Ectodermal cell (in vitro differentiated cells): ENCODE data around the gene MTMR12.
"Not testable (repeated sequence)": the region's sequence is repeated elsewhere in the genome, so short reads cannot be mapped to it uniquely, and the experiment has no call there.

ENCODE experiments used
- H3K27ac ChIP-seq: 2 replicates; pipeline ENCODE4 v1.7.0; 2013; ENCODE audit warnings: mild to moderate bottlenecking, low read depth, low read length; ENCODE audit not compliant: insufficient read depth, poor library complexity, severe bottlenecking
- H3K27me3 ChIP-seq: 2 replicates; pipeline ENCODE4 v1.7.0; 2013; ENCODE audit warnings: mild to moderate bottlenecking, low read length; ENCODE audit not compliant: insufficient read depth, control insufficient read depth, poor library complexity, severe bottlenecking
- H3K36me3 ChIP-seq: one replicate; pipeline ENCODE4 v1.7.0; 2013; ENCODE audit warnings: low read length; ENCODE audit not compliant: control insufficient read depth, insufficient read depth
- H3K4me1 ChIP-seq: one replicate; pipeline ENCODE4 v1.7.0; 2013; ENCODE audit warnings: low read length; ENCODE audit not compliant: control insufficient read depth, insufficient read depth
- H3K4me3 ChIP-seq: 2 replicates; pipeline ENCODE4 v1.7.0; 2013; ENCODE audit warnings: low read depth, low read length, control low read depth; ENCODE audit not compliant: insufficient read depth
- H3K9me3 ChIP-seq: 2 replicates; pipeline ENCODE4 v1.7.0; 2013; ENCODE audit warnings: mild to moderate bottlenecking, low read length, moderate library complexity; ENCODE audit not compliant: control insufficient read depth
- WGBS, 2 experiments: methylation state at CpG; one replicate each; pipeline ENCODE4 v1.1.7; 2013; ENCODE audit warnings: missing lambda C conversion rate in 2 of 2; 5-methylcytosine and 5-hydroxymethylcytosine counted together

MTMR12 gene

DNA sequence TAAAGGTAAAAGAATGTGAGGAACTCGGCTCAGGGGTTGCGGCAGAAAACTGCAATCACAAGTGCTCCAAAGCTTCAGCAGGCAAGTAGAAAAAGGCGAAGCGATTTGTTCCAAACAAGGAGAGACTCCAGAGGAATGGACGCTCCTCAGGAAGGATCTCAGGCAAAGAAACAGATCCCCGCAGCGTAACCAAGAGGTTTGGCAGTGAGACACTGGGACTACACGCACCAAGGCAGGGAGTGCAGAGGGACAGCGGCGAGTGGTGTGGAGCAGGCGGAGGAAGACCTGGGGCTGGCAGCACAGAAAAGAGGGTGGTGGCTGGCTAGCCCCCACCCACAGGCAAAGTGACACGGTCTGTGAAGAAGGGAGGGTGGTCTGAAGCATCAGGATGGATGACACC, 83.9 kb downstream of the MTMR12 start:
- Histone ChIP-seq H3K27ac (no peak overlapping the region), H3K27me3 (no peaks in the 10 kb centered on the region), H3K4me3 (no peak overlapping the region), H3K36me3 (no peaks in the 10 kb centered on the region), H3K4me1 (peaks cover 4% of the 10 kb centered on the region), H3K9me3 (no peaks in the 10 kb centered on the region)
- 95 to 96% methylated on average over 12 of the region's 12 CpGs for WGBS, 2 experiments

DNA sequence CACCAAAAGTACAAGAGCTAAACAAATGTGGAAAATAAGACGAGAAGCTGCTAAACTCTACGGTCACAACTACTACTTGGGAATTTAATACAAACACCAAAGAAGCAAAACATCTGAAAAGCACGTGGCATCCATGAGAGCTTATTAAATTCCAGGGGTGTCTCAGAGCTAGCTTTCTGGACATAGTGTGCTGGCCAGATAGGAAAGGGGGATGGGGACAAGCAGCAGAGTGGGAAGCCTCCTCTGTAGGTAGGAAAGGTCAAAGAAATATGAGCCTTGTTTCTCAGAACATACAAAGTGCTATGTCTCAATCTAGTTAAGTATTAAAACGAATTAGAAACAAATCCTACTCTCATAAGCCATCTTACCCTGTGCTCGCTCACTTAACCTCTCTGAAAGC, 87.3 kb downstream of the MTMR12 start:
- Histone ChIP-seq H3K4me3 (no peak overlapping the region), H3K9me3 (no peaks in the 10 kb centered on the region), H3K27me3 (no peaks in the 10 kb centered on the region), H3K4me1 (peaks cover 4% of the 10 kb centered on the region), H3K36me3 (no peaks in the 10 kb centered on the region), H3K27ac (no peak overlapping the region)
- WGBS, 2 experiments: 88 to 93% methylated on average over 5 of the region's 5 CpGs

DNA sequence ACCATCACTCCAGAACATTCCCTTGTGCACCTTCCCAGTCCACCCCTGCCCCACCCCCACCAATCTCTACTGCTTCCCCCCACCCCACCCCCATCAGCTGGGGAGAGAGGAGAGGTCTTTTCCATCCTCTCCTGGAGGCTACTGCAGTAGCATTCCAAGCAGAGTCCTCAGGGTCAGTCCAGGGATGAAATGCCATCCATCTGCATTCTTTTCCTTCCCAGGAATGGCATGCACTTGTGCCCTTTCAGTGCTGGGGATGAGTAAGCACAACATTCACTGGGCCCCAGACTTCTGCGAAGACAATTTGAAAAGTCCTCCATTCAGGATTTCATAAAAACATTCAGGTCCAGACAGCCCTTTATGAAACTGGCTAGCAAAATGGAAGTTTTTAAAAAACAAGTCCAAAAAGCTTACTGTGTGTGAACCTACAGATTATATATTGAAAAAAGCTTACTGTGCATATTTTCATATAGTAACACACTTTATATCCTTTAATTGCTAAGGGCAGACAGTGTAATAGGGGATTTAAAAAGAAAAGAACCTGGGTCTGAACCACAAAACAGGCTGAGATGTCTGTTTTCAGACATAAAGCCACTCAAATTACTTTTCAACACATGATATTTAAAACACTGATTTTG, 88.6 kb downstream of the MTMR12 start:
- no peaks in the 10 kb centered on the region for H3K27me3 ChIP-seq
- no peaks in the 10 kb centered on the region for H3K9me3 ChIP-seq
- 71 to 81% methylated on average over 1 of the region's 1 CpG for WGBS, 2 experiments
- no peaks in the 10 kb centered on the region for H3K36me3 ChIP-seq
- H3K4me3 ChIP-seq: no peak overlapping the region
- H3K4me1 ChIP-seq: no peaks in the 10 kb centered on the region
- peak overlapping the region; percentile 6 for H3K27ac ChIP-seq

DNA sequence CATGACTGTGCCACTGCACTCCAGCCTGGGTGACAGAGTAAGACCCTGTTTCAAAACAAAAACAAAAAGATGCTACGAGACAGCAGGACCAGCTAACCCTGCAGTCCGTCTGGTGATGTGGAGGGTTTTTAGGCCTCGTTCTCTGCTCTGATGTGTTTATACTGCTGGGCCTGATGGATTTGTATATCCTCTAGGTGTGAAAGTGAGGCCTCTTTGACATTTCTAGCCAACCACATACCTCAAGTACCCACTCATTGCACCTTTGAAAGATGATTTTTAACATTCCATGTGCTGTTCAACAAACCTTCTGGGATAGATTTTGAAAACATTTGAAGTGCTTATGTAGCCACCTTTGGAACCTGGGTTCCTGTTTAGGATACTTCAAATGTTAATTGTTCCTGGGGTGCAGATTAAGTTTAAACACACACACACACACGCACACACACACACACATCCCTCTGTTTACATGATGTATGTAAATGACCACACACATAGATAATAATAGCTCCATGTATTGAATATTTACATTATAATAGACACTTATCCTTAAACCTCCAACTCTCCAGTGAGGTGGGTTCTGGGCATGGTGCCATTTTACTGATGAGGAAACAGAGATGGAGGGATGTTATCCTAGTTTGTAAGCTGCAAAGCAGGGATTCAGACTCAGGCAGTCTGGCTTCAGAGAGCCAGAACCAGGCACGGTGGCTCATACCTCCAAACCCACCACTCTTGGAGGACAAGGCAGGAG, 89.8 kb downstream of the MTMR12 start:
- Histone ChIP-seq H3K4me1 (no peaks in the 10 kb centered on the region), H3K4me3 (no peak overlapping the region), H3K27me3 (no peaks in the 10 kb centered on the region), H3K36me3 (no peaks in the 10 kb centered on the region), H3K27ac (no peak overlapping the region), H3K9me3 (no peaks in the 10 kb centered on the region)
- 91% methylated on average over 4 of the region's 5 CpGs for WGBS, 2 experiments

DNA sequence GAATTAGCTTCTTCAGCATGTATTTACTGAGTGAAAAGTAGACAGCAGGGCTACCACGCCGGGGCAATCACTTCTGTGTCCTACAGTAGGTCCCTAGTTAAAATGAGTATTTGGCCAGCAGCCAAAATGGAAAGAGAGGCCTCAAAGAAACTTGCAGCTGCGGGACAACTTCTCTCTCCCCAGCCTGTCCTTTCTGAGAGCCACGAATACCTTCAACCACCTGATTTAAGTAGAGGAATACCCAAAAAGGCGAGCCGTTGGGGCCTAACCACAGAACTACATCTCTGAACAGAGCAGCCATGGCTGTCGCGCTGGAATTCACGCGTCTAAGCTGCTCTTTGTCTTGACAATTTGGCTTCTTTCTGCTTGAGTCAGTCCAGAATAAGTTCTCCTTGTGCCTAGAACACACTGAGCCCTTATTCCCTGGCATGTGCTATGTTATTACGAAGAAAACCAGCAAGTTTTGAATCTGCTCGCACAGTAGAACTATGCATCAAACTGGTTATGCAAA, 94.8 kb downstream of the MTMR12 start:
- Histone ChIP-seq H3K9me3 (no peaks in the 10 kb centered on the region), H3K36me3 (no peaks in the 10 kb centered on the region), H3K4me3 (no peak overlapping the region), H3K27ac (no peak overlapping the region), H3K27me3 (no peaks in the 10 kb centered on the region), H3K4me1 (no peaks in the 10 kb centered on the region)
- WGBS, 2 experiments: 85 to 88% methylated on average over 12 of the region's 12 CpGs

DNA sequence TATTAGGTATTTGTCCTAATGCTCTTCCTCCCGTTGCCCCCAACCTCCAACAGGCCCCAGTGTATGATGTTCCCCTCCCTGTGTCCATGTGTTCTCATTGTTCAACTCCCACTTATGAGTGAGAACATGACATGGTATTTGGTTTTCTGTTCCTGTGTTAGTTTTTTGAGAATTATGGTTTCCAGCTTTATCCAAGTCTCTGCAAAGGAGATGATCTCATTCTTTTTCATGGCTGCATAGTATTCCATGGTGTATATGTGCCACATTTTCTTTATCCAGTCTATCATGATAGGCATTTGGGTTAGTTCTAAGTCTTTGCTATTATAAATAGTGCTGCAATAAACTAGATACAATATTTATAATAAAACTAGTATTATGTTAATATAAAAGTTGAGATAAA, 98.4 kb downstream of the MTMR12 start:
- WGBS, 2 experiments: 69 to 100% methylated on average over 1 of the region's 1 CpG
- H3K9me3 ChIP-seq, H3K4me1 ChIP-seq, H3K27ac ChIP-seq, H3K36me3 ChIP-seq, H3K4me3 ChIP-seq, H3K27me3 ChIP-seq: not testable (repeated sequence)

DNA sequence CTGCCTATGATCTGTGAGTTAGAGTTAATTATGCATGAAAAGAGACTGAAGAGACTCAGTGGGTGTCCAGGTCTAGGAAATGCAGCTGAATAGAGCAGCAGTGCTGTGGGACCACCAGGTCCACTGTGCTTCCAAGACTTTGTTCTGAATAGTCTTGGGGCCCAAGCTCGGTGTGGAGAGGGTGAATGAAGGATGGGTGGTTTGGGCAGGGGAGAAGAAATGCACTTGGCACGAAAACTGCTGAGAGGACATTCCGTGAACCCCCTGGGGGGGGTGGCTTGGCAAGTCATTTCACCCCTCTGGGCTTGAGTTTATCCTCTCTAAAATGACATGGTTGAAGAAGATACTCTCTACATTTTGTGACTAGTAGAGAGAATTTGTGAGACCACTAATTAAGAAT, 102.6 kb downstream of the MTMR12 start:
- no peaks in the 10 kb centered on the region for H3K4me1 ChIP-seq
- 77 to 80% methylated on average over 3 of the region's 3 CpGs for WGBS, 2 experiments
- H3K27me3 ChIP-seq: no peaks in the 10 kb centered on the region
- no peak overlapping the region for H3K4me3 ChIP-seq
- H3K27ac ChIP-seq: no peak overlapping the region
- H3K9me3 ChIP-seq: no peaks in the 10 kb centered on the region
- H3K36me3 ChIP-seq: no peaks in the 10 kb centered on the region

DNA sequence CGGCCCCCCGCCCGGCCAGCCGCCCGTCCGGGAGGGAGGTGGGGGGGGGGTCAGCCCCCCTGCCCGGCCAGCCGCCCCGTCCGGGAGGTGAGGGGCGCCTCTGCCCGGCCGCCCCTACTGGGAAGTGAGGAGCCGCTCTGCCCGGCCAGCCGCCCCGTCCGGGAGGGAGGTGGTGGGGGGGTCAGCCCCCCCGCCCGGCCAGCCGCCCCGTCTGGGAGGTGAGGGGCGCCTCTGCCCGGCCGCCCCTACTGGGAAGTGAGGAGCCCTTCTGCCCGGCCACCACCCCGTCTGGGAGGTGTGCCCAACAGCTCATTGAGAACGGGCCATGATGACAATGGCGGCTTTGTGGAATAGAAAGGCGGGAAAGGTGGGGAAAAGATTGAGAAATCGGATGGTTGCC, 103.9 kb downstream of the MTMR12 start:
- H3K4me3 ChIP-seq, H3K4me1 ChIP-seq, H3K27me3 ChIP-seq, H3K36me3 ChIP-seq, H3K27ac ChIP-seq, H3K9me3 ChIP-seq: not testable (repeated sequence)
- 95 to 97% methylated on average over 13 to 15 of the region's 31 CpGs for WGBS, 2 experiments

DNA sequence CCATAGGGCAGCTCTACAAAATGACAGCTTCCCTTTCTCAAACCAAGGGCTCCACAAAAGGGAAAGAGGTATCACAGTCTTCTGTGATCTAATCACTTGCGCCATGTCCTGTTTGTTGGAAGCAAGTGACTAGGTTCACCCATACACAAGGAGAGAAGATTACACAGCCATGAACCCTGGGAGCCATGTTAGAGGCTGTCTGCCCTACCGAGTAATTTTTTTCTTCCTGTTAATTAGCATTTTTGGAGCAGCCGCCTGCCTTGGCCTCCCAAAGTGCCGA, 105.4 kb downstream of the MTMR12 start:
- H3K9me3 ChIP-seq: no peaks in the 10 kb centered on the region
- H3K27ac ChIP-seq: no peak overlapping the region
- no peaks in the 10 kb centered on the region for H3K27me3 ChIP-seq
- WGBS, 2 experiments: 95 to 99% methylated on average over 4 of the region's 4 CpGs
- no peaks in the 10 kb centered on the region for H3K36me3 ChIP-seq
- H3K4me3 ChIP-seq: no peak overlapping the region
- no peaks in the 10 kb centered on the region for H3K4me1 ChIP-seq

DNA sequence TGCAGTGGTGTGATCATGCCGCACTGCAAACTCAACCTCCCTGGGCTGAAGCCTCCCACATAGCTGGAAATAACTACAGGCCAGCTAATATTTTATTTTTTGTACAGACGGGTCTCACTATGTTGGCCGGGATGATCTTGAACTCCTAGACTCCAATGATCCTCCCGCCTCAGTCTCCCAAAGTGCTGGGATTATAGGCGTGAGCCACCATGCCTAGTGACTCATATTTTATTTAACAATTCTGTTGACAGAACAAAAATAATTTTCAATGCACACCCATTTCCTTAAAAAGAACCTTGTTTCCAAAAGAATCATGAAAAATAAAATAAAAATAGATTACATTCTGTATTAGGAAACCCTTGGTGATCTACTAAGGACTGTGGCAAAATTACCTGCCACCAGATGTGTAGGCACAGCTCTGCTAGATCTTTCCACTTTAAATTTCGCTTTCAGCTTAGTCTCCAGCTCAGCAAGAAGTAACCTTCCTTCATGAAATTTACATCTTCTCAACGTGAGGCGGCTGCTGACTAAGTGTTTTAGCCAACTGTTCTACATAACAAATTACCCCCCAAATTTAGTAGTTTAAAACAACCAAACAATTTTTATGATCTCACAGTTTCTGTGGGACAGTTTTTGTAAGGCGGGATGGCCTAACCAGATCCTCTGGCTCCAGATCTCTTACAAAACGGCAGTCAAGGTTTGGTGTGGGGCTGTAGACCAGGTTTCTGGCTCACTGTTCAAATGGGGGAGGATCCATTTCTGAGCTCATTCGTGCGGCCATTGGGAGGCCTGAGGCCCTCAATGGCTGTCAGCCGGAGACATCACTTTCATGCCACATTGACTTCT, 106.0 kb downstream of the MTMR12 start:
- no peaks in the 10 kb centered on the region for H3K4me1 ChIP-seq
- H3K36me3 ChIP-seq: no peaks in the 10 kb centered on the region
- H3K4me3 ChIP-seq: no peak overlapping the region
- no peaks in the 10 kb centered on the region for H3K27me3 ChIP-seq
- no peaks in the 10 kb centered on the region for H3K9me3 ChIP-seq
- H3K27ac ChIP-seq: no peak overlapping the region
- WGBS, 2 experiments: 91 to 94% methylated on average over 13 of the region's 13 CpGs
